Upper lobe of left lung (tissue), 4 donors: ENCODE measurements around the gene XKR7.

Source experiments
- EP300 ChIP-seq, 4 donors: sonication (generic); formaldehyde crosslinking; IDR thresholded peaks; one replicate each; pipeline ENCODE4 v1.5.1; 2017; ENCODE audit warnings: antibody characterized with exemption in 4 of 4, control low read depth in 2 of 4
- POLR2A ChIP-seq, 4 donors: fragments of 450-650 bp; IDR thresholded peaks; one replicate each; pipeline ENCODE4 v1.5.1; 2016 to 2017; ENCODE audit warnings: antibody characterized with exemption in 4 of 4, mild to moderate bottlenecking in 2 of 4
- POLR2AphosphoS5 ChIP-seq, 2 donors: sonication (generic); formaldehyde crosslinking; IDR thresholded peaks; one replicate each; pipeline ENCODE4 v1.5.1; 2017; ENCODE audit warnings: antibody characterized with exemption in 2 of 2
- TF ChIP-seq, protein P1 (sequence below), 6 experiments: fragments of 450-650 bp in 4 of 6; fragments of 200-600 bp in 2 of 6; sonication (generic) in 2 of 6; IDR thresholded peaks; one replicate each; pipeline ENCODE4 v1.5.1; 2016 to 2019; ENCODE audit warnings: antibody characterized with exemption in 6 of 6

DNA sequence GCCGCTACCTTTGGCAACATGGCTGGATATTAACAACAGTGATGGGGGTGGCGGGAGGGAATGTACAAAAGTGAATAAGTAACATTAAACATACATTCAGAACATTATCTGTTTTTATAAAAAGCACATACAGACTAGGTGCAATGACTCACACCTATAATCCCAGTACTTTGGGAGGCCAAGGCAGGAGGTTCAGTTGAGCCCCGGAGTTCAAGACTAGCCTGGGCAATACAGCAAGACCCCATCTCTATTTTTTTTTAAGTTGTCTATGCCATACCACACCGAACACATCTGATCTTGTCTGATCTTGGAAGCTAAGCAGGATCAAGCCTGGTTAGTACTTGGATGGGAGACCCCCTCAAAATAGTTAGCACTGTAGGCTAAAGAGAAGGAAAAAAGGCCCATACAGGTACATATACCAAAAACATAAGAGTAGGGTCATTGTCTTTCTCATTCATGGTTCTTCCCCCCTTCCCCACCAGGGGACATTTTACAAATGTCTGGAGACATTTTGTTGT is 82.4 kb downstream of the XKR7 start:
- TF ChIP-seq, protein P1, sequence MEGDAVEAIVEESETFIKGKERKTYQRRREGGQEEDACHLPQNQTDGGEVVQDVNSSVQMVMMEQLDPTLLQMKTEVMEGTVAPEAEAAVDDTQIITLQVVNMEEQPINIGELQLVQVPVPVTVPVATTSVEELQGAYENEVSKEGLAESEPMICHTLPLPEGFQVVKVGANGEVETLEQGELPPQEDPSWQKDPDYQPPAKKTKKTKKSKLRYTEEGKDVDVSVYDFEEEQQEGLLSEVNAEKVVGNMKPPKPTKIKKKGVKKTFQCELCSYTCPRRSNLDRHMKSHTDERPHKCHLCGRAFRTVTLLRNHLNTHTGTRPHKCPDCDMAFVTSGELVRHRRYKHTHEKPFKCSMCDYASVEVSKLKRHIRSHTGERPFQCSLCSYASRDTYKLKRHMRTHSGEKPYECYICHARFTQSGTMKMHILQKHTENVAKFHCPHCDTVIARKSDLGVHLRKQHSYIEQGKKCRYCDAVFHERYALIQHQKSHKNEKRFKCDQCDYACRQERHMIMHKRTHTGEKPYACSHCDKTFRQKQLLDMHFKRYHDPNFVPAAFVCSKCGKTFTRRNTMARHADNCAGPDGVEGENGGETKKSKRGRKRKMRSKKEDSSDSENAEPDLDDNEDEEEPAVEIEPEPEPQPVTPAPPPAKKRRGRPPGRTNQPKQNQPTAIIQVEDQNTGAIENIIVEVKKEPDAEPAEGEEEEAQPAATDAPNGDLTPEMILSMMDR (IDR thresholded peaks at IDR 0.05), result no peak
- no peak for TF ChIP-seq POLR2AphosphoS5 (IDR thresholded peaks at IDR 0.05)
- no peak for TF ChIP-seq EP300 (IDR thresholded peaks at IDR 0.05)
- no peak for TF ChIP-seq POLR2A (IDR thresholded peaks at IDR 0.05)
